ENCODE results near the gene MICALL2. TPM values are rescaled to one million over a fixed set of nuclear protein-coding genes. Genes with fewer than 3 reads are reported as not detected.

The MICALL2 gene
- total RNA-seq, 1 donor from 2014 or later: 14.7 TPM

DNA sequence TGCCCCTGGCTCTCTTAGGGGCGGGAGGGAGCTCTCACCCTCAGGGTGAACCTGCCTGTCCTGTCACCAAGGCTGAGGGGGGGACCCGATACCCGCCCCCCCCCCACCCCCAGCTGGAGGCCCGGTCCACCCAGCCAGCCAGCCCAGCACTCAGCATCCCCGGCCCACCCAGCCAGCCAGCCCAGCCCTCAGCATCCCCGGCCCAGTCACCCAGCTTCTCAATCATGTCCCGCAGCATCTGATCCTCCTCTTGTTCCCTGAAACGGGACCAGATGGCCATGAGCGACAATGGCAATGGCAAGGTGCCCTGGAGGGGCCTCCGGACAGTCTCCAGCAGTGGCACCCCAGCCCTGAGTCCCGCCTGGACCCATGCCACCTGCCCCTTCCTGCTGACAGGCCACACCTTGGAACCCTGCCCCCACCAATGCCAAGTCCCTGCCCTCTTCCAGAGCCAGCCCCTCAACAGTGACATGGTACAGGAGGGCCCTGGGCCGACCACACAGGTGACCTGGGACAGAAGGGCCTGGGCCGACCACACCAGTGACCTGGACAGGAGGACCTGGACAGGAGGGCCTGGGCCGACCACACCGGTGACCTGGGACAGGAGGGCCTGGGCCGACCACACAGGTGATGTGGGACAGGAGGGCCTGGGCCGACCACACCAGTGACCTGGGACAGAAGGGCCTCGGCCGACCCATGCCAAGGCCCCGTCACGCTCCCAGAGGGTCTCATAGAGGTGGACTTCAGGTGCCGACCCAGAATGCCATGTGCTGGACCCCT lies 24.2 kb downstream of the MICALL2 start:
- Histone ChIP-seq H3K4me3 (ENCODE audit: low read depth, low read length) (no peak overlapping the region), H3K27me3 (ENCODE audit: control insufficient read depth, insufficient read depth, low read length) (peaks cover 16% of the 10 kb centered on the region), H3K36me3 (ENCODE audit: control insufficient read depth, insufficient read depth, low read length) (no peaks in the 10 kb centered on the region)
- no peak for TF ChIP-seq CTCF (IDR thresholded peaks at IDR 0.05; ENCODE audit: insufficient read depth, low read length, poor library complexity, severe bottlenecking)
- DNase-seq (ENCODE audit: low read depth): no peak

DNA sequence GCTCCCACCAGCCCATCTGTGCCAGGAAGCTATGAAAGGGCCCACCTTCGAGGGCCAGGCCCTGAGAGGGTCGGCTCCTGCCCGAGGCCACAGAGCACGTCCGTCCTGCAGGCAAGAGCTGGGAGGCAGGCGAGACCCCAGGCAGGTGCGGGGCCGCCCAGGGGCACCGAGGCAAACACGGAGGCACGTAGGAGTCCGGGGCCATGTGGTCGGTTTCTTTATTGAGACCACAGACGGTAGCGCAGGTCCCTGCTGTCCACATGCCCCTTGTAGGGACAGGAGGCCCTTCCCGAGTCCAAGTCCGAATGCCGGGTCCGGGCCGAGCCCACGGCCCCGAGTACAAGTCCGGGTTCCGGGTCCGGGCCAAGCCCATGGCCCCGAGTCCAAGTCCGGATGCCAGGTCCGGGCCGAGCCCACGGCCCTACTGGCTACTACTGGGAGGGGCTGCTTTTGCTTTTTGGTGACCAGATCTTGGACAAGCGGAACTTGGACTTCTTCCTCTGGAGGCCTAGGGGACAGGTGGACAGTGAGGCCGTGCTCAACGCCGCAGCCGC lies 25.0 kb downstream of the MICALL2 start:
- no peak overlapping the region for H3K4me3 ChIP-seq (ENCODE audit: low read depth, low read length)
- DNase-seq (ENCODE audit: low read depth): no peak
- peaks cover 21% of the 10 kb centered on the region for H3K27me3 ChIP-seq (ENCODE audit: control insufficient read depth, insufficient read depth, low read length)
- H3K36me3 ChIP-seq (ENCODE audit: control insufficient read depth, insufficient read depth, low read length): no peaks in the 10 kb centered on the region
- TF ChIP-seq CTCF (IDR thresholded peaks at IDR 0.05; ENCODE audit: insufficient read depth, low read length, poor library complexity, severe bottlenecking): no peak

- H3K4me3 ChIP-seq (ENCODE audit: low read depth, low read length): no peak overlapping the region
- no peak for DNase-seq (ENCODE audit: low read depth)
- no peaks in the 10 kb centered on the region for H3K36me3 ChIP-seq (ENCODE audit: control insufficient read depth, insufficient read depth, low read length)
- TF ChIP-seq CTCF (IDR thresholded peaks at IDR 0.05; ENCODE audit: insufficient read depth, low read length, poor library complexity, severe bottlenecking): no peak
- H3K27me3 ChIP-seq (ENCODE audit: control insufficient read depth, insufficient read depth, low read length): peaks cover 28% of the 10 kb centered on the region
These were observed 25.9 kb downstream of the MICALL2 start for GRCh38 chr7:1433128-1433920.

DNA sequence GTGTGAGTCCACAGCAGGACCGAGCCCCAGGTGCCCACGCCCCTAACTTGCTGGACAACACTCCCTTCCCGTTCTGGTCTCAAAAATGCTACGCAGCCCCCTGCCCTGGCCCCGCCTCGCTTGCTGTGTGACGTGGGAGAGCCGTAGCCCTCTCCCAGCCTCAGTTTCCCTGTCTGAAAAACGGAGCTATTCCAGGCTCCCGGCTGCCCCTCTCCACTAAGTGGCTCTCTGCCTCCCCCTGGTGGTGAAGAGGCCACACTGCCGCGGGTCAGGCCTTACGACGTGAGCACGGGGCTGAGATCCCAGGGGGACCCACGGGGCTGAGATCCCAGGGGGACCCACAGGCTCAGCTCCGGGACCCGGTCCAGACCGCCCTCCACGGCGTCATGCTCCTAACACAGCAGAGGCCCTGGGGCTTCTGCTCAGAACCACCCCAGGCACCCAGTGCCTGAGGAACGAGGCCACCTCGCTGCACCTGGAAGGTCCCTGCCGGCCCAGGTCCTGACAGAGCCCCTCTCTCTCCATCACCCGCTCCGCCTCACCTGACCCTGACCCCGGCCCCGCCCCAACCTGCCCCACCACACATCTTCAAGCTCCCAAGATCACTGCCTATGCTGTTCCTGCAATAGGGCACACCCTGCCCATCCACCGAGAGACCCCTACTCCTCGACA lies 26.7 kb downstream of the MICALL2 start:
- no peak overlapping the region for H3K4me3 ChIP-seq (ENCODE audit: low read depth, low read length)
- H3K27me3 ChIP-seq (ENCODE audit: control insufficient read depth, insufficient read depth, low read length): peaks cover 28% of the 10 kb centered on the region
- H3K36me3 ChIP-seq (ENCODE audit: control insufficient read depth, insufficient read depth, low read length): no peaks in the 10 kb centered on the region
- peak; percentile 93 for TF ChIP-seq CTCF (IDR thresholded peaks at IDR 0.05; ENCODE audit: insufficient read depth, low read length, poor library complexity, severe bottlenecking)
- no peak for DNase-seq (ENCODE audit: low read depth)

DNA sequence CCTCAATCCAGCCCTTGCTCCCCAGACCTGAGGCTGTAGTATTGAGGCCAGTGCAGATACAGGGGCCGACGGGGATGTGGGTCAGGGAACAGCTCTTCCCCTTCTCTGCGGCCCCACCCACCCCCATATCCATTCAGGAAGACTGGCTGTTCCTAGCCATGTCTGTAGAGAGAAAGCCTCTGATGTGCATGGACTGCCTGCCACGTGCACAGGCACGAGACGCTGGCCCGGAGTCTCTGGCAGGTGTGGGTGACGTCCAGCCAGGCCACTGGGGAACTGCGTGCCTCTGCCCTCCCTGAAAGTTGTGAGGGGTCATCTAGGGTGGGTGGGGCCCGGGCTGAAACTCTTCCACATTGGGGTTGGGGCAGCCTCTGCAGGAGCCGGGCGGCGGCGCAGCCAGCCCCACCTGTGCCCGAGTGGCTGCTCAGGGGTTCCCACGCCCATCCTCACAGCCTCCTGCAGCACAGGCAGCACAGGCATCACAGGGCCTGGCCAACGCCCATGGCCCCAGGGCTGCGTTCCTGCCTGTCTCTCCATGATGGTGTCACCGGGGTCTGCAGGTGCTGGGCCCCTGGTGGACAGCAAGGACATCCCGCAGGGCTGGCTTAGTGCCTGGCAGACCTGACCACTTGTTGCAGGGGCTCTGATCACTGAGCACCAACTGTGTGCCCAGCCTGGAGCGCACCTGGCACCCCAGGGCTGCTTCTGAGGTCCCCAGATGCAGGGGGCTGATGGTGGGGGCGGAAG lies 27.5 kb downstream of the MICALL2 start:
- peaks cover 28% of the 10 kb centered on the region for H3K27me3 ChIP-seq (ENCODE audit: control insufficient read depth, insufficient read depth, low read length)
- no peak for DNase-seq (ENCODE audit: low read depth)
- H3K4me3 ChIP-seq (ENCODE audit: low read depth, low read length): no peak overlapping the region
- TF ChIP-seq CTCF (IDR thresholded peaks at IDR 0.05; ENCODE audit: insufficient read depth, low read length, poor library complexity, severe bottlenecking): no peak
- H3K36me3 ChIP-seq (ENCODE audit: control insufficient read depth, insufficient read depth, low read length): no peaks in the 10 kb centered on the region

All from kidney epithelial cell (primary cell).